A549 (cell line): ENCODE results near the gene PARVB. TPM values are rescaled to one million over a fixed set of nuclear protein-coding genes. Genes with fewer than 3 reads are reported as not detected.

Experiments
- ATAC-seq, 2 experiments: fragments of 200-7000 bp in 1 of 2; fragments of >200 bp in 1 of 2; cut with Nextera tagmentation in 1 of 2; cut with Tn5 transposase in 1 of 2; 3 replicates each; pipeline versions ENCODE4 v1.8.0 to v1.9.1; 2018 to 2020; ENCODE audit warnings: mild to moderate bottlenecking in 1 of 2, moderate library complexity in 1 of 2
- CTCF ChIA-PET: fragments of 300-600 bp; sonication (Branson Sonifier 250); formaldehyde crosslinking; extraction: SDS; loops from one replicate; lab custom pipeline; 2021; ENCODE audit warnings: antibody characterized with exemption, inconsistent platforms; lab: Yijun Ruan, JAX
- POLR2A ChIA-PET: fragments of 350-600 bp; formaldehyde crosslinking; extraction: SDS; loops from one replicate; lab custom pipeline; 2021; ENCODE audit warnings: antibody characterized with exemption, inconsistent platforms; lab: Yijun Ruan, JAX
- DNase-seq, 2 experiments: peaks; one replicate each; pipeline versions ENCODE4 v3.0.0 to v3.0.0-alpha.2; 2011 to 2016; ENCODE audit warnings: low read depth in 1 of 2, low spot score in 1 of 2
- FAIRE-seq: peaks from 2 replicates; lab custom pipeline; 2011; peaks lifted over from hg19 to GRCh38; lab: Jason Lieb, UNC
- H3K27ac ChIP-seq, 2 experiments: fragments of >200 bp; sonication (Bioruptor Twin); formaldehyde crosslinking; 3 replicates each; pipeline ENCODE4 v1.5.1; 2016 to 2017
- H3K4me1 ChIP-seq: fragments of >200 bp; sonication (Bioruptor Twin); formaldehyde crosslinking; 3 replicates; pipeline ENCODE4 v1.6.1; 2016
- H3K4me2 ChIP-seq: fragments of >200 bp; sonication (Bioruptor Twin); formaldehyde crosslinking; 3 replicates; pipeline ENCODE4 v1.6.1; 2016
- H3K4me3 ChIP-seq: fragments of >200 bp; sonication (Bioruptor Twin); formaldehyde crosslinking; 3 replicates; pipeline ENCODE4 v1.5.1; 2016
- H3K9me3 ChIP-seq: fragments of >200 bp; sonication (Bioruptor Twin); formaldehyde crosslinking; 3 replicates; pipeline ENCODE4 v1.6.1; 2016
- BCL3 ChIP-seq: fragments of >200 bp; sonication (Bioruptor Twin); formaldehyde crosslinking; IDR thresholded peaks from 3 replicates; pipeline ENCODE4 v1.6.1; 2016
- BHLHE40 ChIP-seq: IDR thresholded peaks from 2 replicates; pipeline ENCODE4 v1.6.1; 2012; ENCODE audit warnings: low read depth, low read length, inconsistent platforms
- CBX8 ChIP-seq: fragments of 200-600 bp; sonication (generic); IDR thresholded peaks from 2 replicates; pipeline ENCODE4 v1.6.1; 2016
- CEBPB ChIP-seq, 2 experiments: fragments of >200 bp in 1 of 2; sonication (Bioruptor Twin) in 1 of 2; formaldehyde crosslinking in 1 of 2; IDR thresholded peaks; 2 replicates each; pipeline ENCODE4 v1.6.1; 2012 to 2016
- EP300 ChIP-seq, 2 experiments: fragments of >200 bp; sonication (Bioruptor Twin); formaldehyde crosslinking; IDR thresholded peaks; 2 replicates in 1 of 2; 3 replicates in 1 of 2; pipeline ENCODE4 v1.6.1; 2016 to 2017
- HDAC2 ChIP-seq: fragments of 200-600 bp; sonication (generic); IDR thresholded peaks from 2 replicates; pipeline ENCODE4 v1.6.1; 2016
- HEYL ChIP-seq: fragments of 250-450 bp; sonication (Bioruptor Pico); IDR thresholded peaks from 2 replicates; pipeline ENCODE4 v1.8.0; 2021; ENCODE audit warnings: mild to moderate bottlenecking, moderate library complexity
- HMGXB4 ChIP-seq: fragments of 250-450 bp; sonication (Bioruptor Pico); IDR thresholded peaks from 2 replicates; pipeline ENCODE4 v1.5.0; 2021; ENCODE audit warnings: mild to moderate bottlenecking, moderate library complexity, borderline replicate concordance
- KDM1A ChIP-seq: fragments of 200-600 bp; sonication (generic); IDR thresholded peaks from 2 replicates; pipeline ENCODE4 v1.6.1; 2016; ENCODE audit warnings: low read depth, mild to moderate bottlenecking
- NFE2L2 ChIP-seq: fragments of 150-350 bp; conservative IDR thresholded peaks from 2 replicates; pipeline ENCODE4 v1.6.1; 2014; ENCODE audit warnings: low read length
- NR3C1 ChIP-seq: fragments of >200 bp; sonication (Bioruptor Twin); formaldehyde crosslinking; IDR thresholded peaks from 3 replicates; pipeline ENCODE4 v1.6.1; 2017
- RCOR1 ChIP-seq: fragments of 150-350 bp; IDR thresholded peaks from 2 replicates; pipeline ENCODE4 v1.6.1; 2014; ENCODE audit warnings: antibody characterized with exemption, low read length, low read depth
- SREBF2 ChIP-seq: fragments of 450-650 bp; IDR thresholded peaks from 2 replicates; pipeline ENCODE4 v1.6.1; 2014; ENCODE audit warnings: mild to moderate bottlenecking, moderate library complexity
- ZFP36 ChIP-seq: fragments of 450-650 bp; IDR thresholded peaks from 2 replicates; pipeline ENCODE4 v1.6.1; 2014; ENCODE audit warnings: borderline replicate concordance; ENCODE audit not compliant: partially characterized antibody
- WGBS: methylation state at CpG from one replicate; pipeline ENCODE4 v1.1.6; 2017; ENCODE audit errors: missing lambda C conversion rate; 5-methylcytosine and 5-hydroxymethylcytosine counted together
- polyA plus RNA-seq, 4 experiments: library from polyadenylated mRNA; depleted of rRNA in 3 of 4; stranded (reverse); fragments of >200 nt; fragmentation: RNase III in 1 of 4; extraction: RNeasy Plus Mini Kit Qiagen cat#74134 plus additional on column Dnase treatment in 1 of 4; gene quantifications; 2 replicates in 3 of 4; 3 replicates in 1 of 4; pipeline ENCODE4 v1.2.3, GENCODE V29; 2011 to 2017
- TF ChIP-seq, protein P1 (sequence below): fragments of 150-350 bp; IDR thresholded peaks from 2 replicates; pipeline ENCODE4 v1.6.1; 2014; ENCODE audit warnings: low read depth, mild to moderate bottlenecking, low read length

PARVB gene
- polyA plus RNA-seq, 2 of the 4 experiments (the other 2 are of a cell fraction) = 28.3 to 33.5 TPM

DNA sequence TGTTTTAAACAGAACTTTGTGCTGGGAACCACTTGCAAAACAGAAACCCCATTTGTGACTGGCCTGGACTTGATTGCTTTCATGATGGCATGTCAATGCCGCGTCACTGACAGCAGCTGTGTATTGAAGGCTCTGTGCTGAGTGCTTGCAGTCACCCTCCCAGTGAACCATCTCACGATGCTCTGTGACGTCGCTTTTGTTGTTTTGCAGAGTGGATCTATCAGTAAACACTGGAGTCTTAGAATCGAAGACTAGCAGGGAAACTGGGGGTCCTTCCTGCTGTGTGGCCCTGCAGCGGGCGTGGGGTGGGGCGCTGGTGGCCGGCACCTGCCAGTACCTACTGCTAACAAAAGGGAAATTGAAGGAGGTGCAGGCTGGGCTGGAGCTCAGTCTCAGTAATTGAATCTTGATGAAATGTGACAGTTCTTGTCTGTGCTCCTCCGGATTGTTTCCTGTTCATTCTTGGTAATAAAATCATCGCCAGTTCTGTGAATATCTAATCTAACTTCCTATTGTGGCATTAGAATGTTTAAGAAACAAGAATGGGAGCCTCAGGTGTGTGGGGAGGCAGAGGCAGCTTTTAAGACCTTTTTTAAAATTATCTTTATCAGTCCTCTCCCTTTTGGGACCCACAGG lies 106.1 kb downstream of the PARVB start:
- POLR2A ChIA-PET = no interaction called here
- Histone ChIP-seq H3K4me3 (no peak overlapping the region), H3K9me3 (peaks cover 5% of the 10 kb centered on the region; the same call in 1 of the 3 replicates), H3K27ac (no peak overlapping the region), H3K4me2 (no peak overlapping the region), H3K4me1 (no peaks in the 10 kb centered on the region)
- 82% methylated on average over 12 of the region's 12 CpGs for WGBS
- FAIRE-seq (no peak), DNase-seq (no peak), ATAC-seq (no peak)
- CTCF ChIA-PET = interaction anchor here (0.9 kb wide), 1 partner anchor 44 kb away, joined by 3 read pairs; no protein-coding TSS in a partner anchor
- TF ChIP-seq BHLHE40 = no peak
- TF ChIP-seq RCOR1 = no peak
- TF ChIP-seq ZFP36 = no peak
- TF ChIP-seq BCL3 = no peak
- TF ChIP-seq HMGXB4 (CRISPR knock-in tag) = no peak
- no peak for TF ChIP-seq CEBPB (IDR thresholded peaks at IDR 0.05)
- no peak for TF ChIP-seq HDAC2
- TF ChIP-seq CBX8 = no peak
- TF ChIP-seq EP300 (IDR thresholded peaks at IDR 0.05) = no peak

DNA sequence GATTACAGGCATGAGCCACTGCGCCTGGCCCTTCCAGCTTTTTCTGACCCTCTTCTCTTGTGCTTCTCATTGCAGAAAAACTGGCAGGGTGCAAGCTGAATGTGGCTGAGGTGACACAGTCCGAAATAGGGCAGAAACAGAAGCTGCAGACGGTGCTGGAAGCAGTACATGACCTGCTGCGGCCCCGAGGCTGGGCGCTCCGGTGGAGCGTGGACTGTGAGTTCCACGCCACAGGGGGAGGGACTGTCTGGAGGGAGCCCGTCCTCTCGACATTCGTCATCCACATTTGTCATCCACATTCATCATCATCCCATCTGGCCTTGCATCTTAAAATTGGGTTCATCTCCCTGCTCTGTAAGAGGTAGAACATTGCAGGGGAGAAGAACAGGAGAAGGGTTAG lies 107.3 kb downstream of the PARVB start:
- POLR2A ChIA-PET = no interaction called here
- ATAC-seq = no peak
- no peak overlapping the region for H3K4me3 ChIP-seq
- H3K4me2 ChIP-seq = no peak overlapping the region
- no peaks in the 10 kb centered on the region for H3K9me3 ChIP-seq
- CTCF ChIA-PET = interaction anchor here (1.3 kb wide), 1 partner anchor 493 kb away, joined by 3 read pairs; no protein-coding TSS in a partner anchor
- no peaks in the 10 kb centered on the region for H3K4me1 ChIP-seq
- no peak for FAIRE-seq
- no peak for DNase-seq
- no peak overlapping the region for H3K27ac ChIP-seq
- WGBS = 96% methylated on average over 12 of the region's 12 CpGs
- TF ChIP-seq EP300 (IDR thresholded peaks at IDR 0.05) (no peak), HMGXB4 (CRISPR knock-in tag) (no peak), SREBF2 (no peak), KDM1A (no peak), HEYL (CRISPR knock-in tag) (no peak), NR3C1 (no peak), NFE2L2 (no peak)

- H3K4me2 ChIP-seq = no peak overlapping the region
- FAIRE-seq = no peak
- ChIA-PET CTCF (interaction anchor here (1.2 to 1.3 kb wide), 2 partner anchors 43 to 492 kb away, joined by 3 read pairs; no protein-coding TSS in a partner anchor), POLR2A (no interaction called here)
- 95% methylated on average over 11 of the region's 13 CpGs for WGBS
- H3K9me3 ChIP-seq = peaks cover 3% of the 10 kb centered on the region; the same call in 1 of the 3 replicates
- TF ChIP-seq, protein P1, sequence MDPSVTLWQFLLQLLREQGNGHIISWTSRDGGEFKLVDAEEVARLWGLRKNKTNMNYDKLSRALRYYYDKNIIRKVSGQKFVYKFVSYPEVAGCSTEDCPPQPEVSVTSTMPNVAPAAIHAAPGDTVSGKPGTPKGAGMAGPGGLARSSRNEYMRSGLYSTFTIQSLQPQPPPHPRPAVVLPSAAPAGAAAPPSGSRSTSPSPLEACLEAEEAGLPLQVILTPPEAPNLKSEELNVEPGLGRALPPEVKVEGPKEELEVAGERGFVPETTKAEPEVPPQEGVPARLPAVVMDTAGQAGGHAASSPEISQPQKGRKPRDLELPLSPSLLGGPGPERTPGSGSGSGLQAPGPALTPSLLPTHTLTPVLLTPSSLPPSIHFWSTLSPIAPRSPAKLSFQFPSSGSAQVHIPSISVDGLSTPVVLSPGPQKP = no peak
- TF ChIP-seq HEYL (CRISPR knock-in tag) = no peak
- no peak for ATAC-seq
- H3K4me1 ChIP-seq = no peaks in the 10 kb centered on the region
- no peak overlapping the region for H3K4me3 ChIP-seq
- H3K27ac ChIP-seq = no peak overlapping the region
- DNase-seq = no peak
These were observed 108.0 kb downstream of the PARVB start for GRCh38 chr22:44131989-44132685.
